ENCODE results near the gene XRCC5. TPM values are rescaled to one million over a fixed set of nuclear protein-coding genes. Genes with fewer than 3 reads are reported as not detected.

XRCC5 gene
- total RNA-seq, 1 experiment from 2014 or later, result 290 TPM

DNA sequence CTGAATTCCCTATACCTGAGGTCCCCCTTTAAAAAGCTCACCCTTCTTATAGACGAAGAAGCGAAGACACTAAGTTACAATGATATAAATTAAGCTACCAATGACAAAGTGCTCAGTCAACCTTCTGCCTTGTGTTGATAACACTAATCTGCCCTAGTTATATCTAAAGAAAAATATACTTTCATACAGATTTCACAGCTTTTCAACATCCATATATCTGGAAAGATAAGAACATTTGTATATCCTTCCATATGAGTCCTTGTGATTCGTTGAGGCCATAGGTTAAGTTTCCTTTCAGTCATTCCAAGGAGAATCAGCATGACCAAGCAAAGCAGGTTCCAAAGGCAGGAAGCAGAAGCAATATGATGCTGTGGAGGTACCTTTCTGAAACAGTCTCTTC is 46.8 kb downstream of the XRCC5 start:
- BruUV-seq (replicated peaks), result no TSS peak
- POLR2A ChIA-PET (ENCODE audit: unreplicated experiment), result no interaction called here
- no peaks in the 10 kb centered on the region for H3K27me3 ChIP-seq (ENCODE audit: low read length)
- H3K79me2 ChIP-seq (ENCODE audit: low read length), result peaks cover 28% of the 10 kb centered on the region; the same call in 1 of the 2 replicates
- CTCF ChIA-PET, result no interaction called here
- H4K20me1 ChIP-seq (ENCODE audit: low read length), result 0 out of 2 replicates have a peak, but pooled peaks cover 4% of the 10 kb centered on the region
- ATAC-seq (no peak), DNase-seq (no peak)
- peaks cover 84% of the 10 kb centered on the region for H3K36me3 ChIP-seq (ENCODE audit: low read depth, low read length)
- H3K9me3 ChIP-seq (ENCODE audit: low read length), result no peaks in the 10 kb centered on the region
- H3K4me2 ChIP-seq (ENCODE audit: low read length), result no peak overlapping the region
- no peak overlapping the region for H3K9ac ChIP-seq (ENCODE audit: low read length)
- no peak overlapping the region for H3K4me3 ChIP-seq (ENCODE audit: low read length)
- TF ChIP-seq EZH2 (IDR thresholded peaks at IDR 0.05; ENCODE audit: low read length, unreplicated experiment) (no peak), EZH2phosphoT487 (IDR thresholded peaks at IDR 0.05; ENCODE audit: borderline replicate concordance, low read length) (no peak)
- TF ChIP-seq, protein P1, sequence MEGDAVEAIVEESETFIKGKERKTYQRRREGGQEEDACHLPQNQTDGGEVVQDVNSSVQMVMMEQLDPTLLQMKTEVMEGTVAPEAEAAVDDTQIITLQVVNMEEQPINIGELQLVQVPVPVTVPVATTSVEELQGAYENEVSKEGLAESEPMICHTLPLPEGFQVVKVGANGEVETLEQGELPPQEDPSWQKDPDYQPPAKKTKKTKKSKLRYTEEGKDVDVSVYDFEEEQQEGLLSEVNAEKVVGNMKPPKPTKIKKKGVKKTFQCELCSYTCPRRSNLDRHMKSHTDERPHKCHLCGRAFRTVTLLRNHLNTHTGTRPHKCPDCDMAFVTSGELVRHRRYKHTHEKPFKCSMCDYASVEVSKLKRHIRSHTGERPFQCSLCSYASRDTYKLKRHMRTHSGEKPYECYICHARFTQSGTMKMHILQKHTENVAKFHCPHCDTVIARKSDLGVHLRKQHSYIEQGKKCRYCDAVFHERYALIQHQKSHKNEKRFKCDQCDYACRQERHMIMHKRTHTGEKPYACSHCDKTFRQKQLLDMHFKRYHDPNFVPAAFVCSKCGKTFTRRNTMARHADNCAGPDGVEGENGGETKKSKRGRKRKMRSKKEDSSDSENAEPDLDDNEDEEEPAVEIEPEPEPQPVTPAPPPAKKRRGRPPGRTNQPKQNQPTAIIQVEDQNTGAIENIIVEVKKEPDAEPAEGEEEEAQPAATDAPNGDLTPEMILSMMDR (conservative IDR thresholded peaks at IDR 0.05; ENCODE audit: low read depth, low read length), result no peak
- H3K27ac ChIP-seq (ENCODE audit: low read length), result no peak overlapping the region
- no peak overlapping the region for H2AFZ ChIP-seq (ENCODE audit: low read length)
- intact Hi-C loops (cut with micrococcal nuclease), result no loop called here
- H3F3A ChIP-seq (ENCODE audit: low read length, unreplicated experiment), result no peaks in the 10 kb centered on the region
- no peaks in the 10 kb centered on the region for H3K9me2 ChIP-seq (replicated peaks; ENCODE audit: low read length)
- H3K4me1 ChIP-seq (ENCODE audit: insufficient read depth, low read length), result no peaks in the 10 kb centered on the region

DNA sequence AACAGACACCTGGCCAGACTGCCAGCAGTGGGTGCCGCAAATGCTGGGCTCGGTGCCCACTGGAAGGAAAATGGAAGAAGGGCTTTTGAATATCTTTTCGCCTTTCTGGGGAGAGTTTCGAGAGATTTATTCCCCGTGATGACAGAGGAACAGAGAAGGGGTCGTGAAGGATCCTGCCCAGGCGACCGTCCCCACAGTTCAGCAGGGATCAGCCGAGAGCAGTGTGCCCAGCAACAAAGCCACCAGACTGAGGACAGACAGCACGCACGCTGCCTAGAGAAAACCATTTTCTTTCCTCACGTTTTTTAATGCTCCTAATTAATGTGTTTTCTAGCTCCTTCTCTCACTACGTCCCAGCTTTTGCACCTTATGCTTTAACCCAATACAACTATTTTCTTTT is 47.7 kb downstream of the XRCC5 start:
- intact Hi-C loops (cut with micrococcal nuclease), result no loop called here
- Histone ChIP-seq H3K36me3 (ENCODE audit: low read depth, low read length) (peaks cover 84% of the 10 kb centered on the region), H3K4me3 (ENCODE audit: low read length) (no peak overlapping the region), H3K4me2 (ENCODE audit: low read length) (no peak overlapping the region), H2AFZ (ENCODE audit: low read length) (no peak overlapping the region), H3K79me2 (ENCODE audit: low read length) (0 out of 2 replicates have a peak, but pooled peaks cover 24% of the 10 kb centered on the region), H3K27me3 (ENCODE audit: low read length) (no peaks in the 10 kb centered on the region), H3K4me1 (ENCODE audit: insufficient read depth, low read length) (no peaks in the 10 kb centered on the region), H3K9ac (ENCODE audit: low read length) (no peak overlapping the region), H3K9me3 (ENCODE audit: low read length) (no peaks in the 10 kb centered on the region), H3K9me2 (replicated peaks; ENCODE audit: low read length) (no peaks in the 10 kb centered on the region), H3K27ac (ENCODE audit: low read length) (no peak overlapping the region), H4K20me1 (ENCODE audit: low read length) (no peaks in the 10 kb centered on the region), H3F3A (ENCODE audit: low read length, unreplicated experiment) (no peaks in the 10 kb centered on the region)
- CTCF ChIA-PET, result no interaction called here
- DNase-seq (no peak), ATAC-seq (no peak)
- no peak for TF ChIP-seq EZH2 (IDR thresholded peaks at IDR 0.05; ENCODE audit: low read length, unreplicated experiment)
- POLR2A ChIA-PET (ENCODE audit: unreplicated experiment), result no interaction called here
- BruUV-seq (replicated peaks), result no TSS peak

DNA sequence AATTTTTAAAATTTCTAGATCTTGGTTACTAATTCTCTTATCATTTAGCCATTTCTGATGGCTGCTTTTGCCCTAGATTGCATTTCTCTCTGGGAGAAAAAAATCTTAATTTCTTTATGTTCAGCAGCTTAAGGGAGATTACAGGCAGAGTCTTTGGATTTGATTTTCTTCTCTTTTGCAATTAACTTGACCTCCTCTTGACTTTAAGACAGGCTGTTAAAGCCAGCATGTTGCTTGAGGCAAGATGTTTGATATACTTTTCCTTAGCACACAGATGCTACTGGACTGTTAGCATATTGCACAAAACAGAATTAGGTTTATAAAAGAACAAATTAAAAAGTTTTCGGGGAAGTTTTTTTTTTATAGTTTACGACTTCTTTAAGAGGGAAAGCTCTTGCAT is 50.0 kb downstream of the XRCC5 start:
- Histone ChIP-seq H3K4me1 (ENCODE audit: insufficient read depth, low read length) (no peaks in the 10 kb centered on the region), H3K4me3 (ENCODE audit: low read length) (no peak overlapping the region), H3K79me2 (ENCODE audit: low read length) (0 out of 2 replicates have a peak, but pooled peaks cover 18% of the 10 kb centered on the region), H3K27ac (ENCODE audit: low read length) (no peak overlapping the region), H3K9me3 (ENCODE audit: low read length) (no peaks in the 10 kb centered on the region), H3K36me3 (ENCODE audit: low read depth, low read length) (peaks cover 83% of the 10 kb centered on the region), H3F3A (ENCODE audit: low read length, unreplicated experiment) (no peaks in the 10 kb centered on the region), H3K4me2 (ENCODE audit: low read length) (no peak overlapping the region), H3K9ac (ENCODE audit: low read length) (no peak overlapping the region), H2AFZ (ENCODE audit: low read length) (no peak overlapping the region), H4K20me1 (ENCODE audit: low read length) (no peaks in the 10 kb centered on the region), H3K9me2 (replicated peaks; ENCODE audit: low read length) (no peaks in the 10 kb centered on the region), H3K27me3 (ENCODE audit: low read length) (no peaks in the 10 kb centered on the region)
- TF ChIP-seq EZH2phosphoT487 (IDR thresholded peaks at IDR 0.05; ENCODE audit: borderline replicate concordance, low read length) (no peak), EZH2 (IDR thresholded peaks at IDR 0.05; ENCODE audit: low read length, unreplicated experiment) (no peak)
- TF ChIP-seq, protein P1 (conservative IDR thresholded peaks at IDR 0.05; ENCODE audit: low read depth, low read length), result no peak
- POLR2A ChIA-PET (ENCODE audit: unreplicated experiment), result no interaction called here
- intact Hi-C loops (cut with micrococcal nuclease), result no loop called here
- ATAC-seq (no peak), DNase-seq (no peak)
- CTCF ChIA-PET, result no interaction called here
- BruUV-seq (replicated peaks), result no TSS peak

Data from PC-3 (cell line).